Activated CD8-positive, alpha-beta memory T cell treated with anti-CD3 and anti-CD28 coated beads for 4 hours (primary cell): ENCODE measurements around the gene CLMP.

ENCODE experiments used
- DNase-seq, 2 donors: peaks; one replicate each; pipeline ENCODE4 v3.0.0-alpha.2; 2020; ENCODE audit warnings: low read depth in 2 of 2

CLMP gene, protein sequence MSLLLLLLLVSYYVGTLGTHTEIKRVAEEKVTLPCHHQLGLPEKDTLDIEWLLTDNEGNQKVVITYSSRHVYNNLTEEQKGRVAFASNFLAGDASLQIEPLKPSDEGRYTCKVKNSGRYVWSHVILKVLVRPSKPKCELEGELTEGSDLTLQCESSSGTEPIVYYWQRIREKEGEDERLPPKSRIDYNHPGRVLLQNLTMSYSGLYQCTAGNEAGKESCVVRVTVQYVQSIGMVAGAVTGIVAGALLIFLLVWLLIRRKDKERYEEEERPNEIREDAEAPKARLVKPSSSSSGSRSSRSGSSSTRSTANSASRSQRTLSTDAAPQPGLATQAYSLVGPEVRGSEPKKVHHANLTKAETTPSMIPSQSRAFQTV

DNA sequence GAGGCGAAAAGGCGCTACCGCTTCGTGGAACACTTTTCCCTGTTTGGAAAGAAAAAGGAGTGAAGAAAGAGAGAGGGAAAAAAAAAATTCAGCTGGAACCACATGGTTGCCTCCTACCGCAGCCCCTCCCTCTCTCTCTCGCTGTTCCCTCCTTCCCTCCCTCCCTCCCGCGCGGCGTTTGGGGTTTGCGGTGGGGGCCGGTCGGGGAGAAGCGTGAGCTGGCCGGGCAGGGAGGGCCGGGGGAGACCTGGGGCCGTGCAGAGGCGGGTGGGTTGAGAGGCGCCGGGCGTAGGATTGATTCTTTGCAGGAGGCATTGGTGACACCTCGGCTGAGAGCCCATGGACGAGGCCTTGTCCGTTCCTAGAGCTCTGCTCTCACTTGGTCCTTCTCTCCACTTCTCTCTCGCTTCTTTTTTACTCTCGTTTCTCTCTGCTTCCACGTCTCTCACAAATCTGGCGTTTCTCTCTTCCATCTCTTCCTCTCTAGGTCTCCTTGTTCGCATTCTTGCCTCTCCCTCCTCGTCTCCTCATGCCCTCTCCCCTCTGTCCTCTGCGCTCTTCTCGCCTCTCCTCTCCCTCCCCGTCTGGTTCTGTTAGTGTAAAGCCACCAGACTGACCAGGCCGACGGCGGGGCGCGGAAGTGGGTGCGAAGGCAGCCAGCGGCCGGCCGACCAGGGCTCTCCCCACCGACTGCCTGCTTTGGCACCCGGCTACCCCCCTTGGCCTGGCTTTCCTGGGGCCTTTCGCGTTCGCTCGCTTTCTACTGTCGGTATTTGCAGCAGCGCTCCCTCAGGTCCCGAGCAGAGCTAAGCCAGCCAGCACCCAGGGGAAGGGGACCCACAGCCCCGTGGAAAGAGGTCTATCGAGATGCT, at the start of gene CLMP:
CLMP (minus strand) TSS at position 61 of the 872 bp plus-strand sequence. CDS start 308 bp downstream, outside the sequence.
- no peak for DNase-seq

DNA sequence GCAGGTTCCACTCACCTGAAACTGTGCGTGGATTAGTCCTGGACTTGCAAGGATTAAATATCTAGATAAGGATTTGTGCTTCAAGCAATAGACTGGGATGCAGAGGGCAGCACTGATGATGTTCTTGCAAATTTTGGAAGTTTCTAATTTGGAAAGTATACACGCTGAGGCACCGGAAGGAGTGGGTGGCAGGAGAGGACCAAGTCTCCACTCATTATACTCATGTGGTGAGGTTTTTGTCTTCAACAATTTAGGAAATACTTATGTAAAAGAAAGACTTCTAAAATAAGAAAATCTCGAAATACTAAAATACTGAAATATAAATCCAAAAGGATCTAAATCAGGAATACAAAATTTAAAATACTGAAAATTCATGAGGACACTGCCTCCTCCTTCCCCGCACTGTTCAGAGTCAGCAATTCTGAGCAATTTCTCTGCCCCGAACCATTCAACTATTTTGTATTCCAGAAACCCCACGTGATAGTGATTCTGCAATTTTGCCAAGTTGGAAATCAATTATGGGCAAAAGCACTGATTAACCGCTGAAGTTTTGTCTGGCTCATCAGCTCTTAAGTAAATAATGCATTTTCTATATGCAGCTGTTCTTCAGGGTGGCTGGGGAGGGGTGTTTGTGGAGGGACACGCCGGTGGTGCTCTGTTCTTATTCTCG, 47.0 kb upstream of the CLMP start:
- DNase-seq: no peak

DNA sequence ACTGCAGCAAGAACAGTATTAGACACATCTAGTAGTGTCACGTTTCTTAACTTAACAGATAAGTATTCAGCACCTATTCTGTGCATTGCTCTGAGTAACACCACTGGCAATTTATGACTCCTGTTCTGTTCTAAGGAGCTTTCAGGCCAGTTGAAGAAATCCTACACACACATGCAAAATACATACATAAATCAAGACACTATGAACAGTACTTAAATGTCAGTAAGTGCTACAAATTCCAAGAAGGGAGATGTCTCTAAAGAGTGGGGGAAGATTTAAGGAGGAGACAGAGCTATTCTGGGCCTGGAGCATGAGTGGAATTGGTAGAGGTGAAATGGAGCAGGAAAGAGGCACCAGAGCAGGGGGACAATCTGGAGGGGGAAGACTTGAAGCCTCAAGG, 46.2 kb upstream of the CLMP start:
- DNase-seq: no peak

DNA sequence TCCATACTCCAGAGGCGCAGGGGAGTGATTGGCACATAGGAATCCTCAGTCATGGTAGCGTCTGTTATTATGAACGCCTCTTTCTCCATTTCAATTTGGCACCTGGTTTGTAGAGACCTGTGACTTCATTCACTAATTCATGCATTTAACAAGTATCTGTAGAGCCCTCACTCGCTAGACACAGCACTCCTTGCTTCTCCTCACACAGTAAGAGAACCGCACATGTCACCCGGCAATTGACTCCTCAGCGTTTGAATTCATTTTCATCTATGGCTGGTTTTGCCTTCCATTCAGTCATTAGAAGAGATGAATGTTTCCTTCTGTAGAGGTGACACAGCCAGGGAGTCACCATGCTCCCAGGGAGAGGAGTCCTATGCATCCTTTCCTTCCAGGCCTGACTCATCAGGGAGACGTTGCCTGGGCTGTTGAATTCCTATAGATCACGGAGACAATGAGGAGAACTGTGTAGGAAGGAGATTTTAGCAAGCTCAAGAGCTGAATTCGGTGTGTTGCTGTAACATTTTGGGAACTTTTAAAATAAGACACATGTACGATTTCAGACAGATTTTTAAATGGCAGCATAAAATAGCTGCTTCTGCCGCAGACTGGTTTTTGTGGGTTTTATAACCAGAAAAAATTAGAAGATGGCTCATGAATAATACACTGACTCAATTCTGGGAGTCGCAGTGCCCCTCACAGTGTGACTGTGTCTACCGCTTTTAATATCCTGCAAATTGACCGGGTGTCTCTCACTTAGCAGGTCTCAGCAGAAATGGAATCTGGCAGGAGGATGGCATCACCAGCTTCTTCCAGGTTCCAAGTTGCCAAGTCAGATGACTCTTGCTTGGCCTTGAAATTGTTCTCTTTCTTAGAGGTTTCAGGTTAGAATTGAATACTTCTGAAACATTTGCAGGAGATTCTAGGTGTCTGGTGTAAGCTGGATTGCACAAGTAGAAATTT, 44.4 kb upstream of the CLMP start:
- DNase-seq: no peak

DNA sequence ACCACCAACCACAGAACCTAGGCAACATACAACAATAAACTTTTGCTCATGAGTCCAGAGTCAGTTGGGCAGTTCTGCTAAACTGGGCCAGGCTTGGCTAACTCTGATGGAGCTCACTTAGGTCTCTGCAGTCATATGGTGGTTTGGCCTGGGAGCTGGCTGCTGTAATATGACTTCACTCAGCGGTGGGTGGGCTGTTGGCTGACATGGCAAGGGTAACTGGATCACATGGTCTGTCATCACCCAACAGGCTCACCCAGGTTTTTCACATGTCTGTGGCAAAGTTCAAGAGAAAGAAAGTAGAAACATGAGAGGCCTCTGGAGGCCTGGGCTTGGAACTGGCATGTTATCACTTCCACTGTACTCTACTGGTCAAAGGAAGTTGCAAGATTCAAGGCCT, 43.2 kb upstream of the CLMP start:
- DNase-seq: no peak

DNA sequence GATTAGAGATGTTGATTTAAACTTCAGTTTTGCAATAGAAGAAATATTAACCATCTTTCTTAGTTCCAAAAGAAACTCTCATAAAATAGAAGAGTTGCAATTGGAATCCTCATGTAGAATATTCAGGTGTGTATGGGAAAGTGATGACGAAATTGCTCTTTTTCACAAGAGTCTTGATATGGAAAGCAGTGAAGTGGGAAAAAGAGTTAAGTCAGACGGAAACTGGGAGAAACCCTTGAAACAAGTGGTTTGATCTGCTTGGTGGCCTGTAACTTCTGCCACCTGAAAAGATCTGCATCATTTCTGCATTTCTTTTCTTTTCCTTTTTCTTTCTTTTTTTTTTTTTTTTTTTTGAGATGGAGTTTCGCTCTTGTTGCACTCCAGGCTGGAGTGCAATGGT, 41.8 kb upstream of the CLMP start:
- no peak for DNase-seq

DNA sequence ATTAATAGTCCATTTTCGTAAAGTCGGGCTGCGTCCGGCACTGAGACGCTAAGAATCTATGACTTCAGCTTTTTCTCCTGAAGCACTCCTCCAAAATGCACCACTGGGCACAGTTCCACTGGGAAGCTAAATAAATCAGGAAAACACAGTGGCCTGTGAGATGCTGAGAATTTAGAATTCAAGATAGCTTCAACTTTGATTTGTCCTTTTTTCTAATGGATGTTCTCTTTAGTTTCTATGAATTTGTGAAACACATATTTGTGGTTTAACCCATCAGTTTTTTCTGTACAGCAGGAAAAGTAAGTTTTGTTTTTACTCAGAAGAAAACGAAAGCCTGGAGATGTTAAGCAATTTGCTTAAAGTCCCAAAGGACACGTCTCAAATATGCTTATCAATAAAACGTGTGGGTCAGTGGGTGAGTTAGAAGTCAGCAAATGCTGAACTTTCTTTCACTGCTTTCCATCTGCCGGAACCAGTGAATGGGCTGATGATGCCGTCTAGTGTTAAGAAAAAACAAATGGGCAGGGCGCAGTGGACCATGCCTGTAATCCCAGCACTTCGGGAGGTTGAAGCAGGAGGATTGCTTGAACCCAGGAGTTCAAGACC, 40.7 kb upstream of the CLMP start:
- no peak for DNase-seq

DNA sequence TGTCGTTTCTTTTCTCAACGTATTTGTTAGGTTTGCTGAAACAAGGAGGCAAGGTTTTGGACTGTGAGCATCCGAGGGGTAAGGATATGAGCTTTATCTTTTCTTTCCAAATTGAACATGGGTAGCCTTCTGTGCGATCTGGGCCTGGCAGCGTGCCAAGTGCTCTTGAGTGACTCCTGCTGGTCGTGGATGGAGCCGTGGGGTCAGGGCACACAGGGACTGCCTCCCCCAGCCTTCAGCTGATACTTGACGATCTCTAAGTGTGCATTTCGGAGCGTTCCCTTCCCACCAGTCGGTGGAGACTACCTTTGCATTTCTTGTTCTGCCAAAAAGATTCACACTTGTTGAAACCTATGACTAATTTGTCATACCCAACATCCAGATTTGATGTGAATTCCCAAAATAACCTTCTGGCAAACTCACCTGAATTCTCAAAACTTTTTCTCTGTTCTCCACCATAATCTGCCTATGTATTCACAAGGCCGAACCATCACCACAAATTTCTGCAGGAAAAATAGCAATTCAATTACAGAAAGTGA, 40.1 kb upstream of the CLMP start:
- no peak for DNase-seq

DNA sequence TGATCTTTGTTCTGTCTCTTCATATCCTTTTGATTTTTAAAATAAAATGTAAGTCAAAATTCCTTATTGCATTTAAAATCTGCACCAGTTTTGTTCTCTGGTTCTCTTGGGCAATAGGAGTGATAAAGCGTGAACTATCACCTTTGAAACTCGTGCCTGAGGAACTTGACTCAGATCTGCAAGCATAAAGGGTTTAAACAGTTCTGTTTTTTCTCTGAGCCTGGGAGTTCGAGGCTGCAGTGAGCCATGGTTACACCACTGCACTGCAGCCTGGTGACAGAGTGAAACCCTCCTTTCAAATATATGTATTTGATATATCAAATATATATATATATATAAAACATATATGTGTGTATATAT, 38.9 kb upstream of the CLMP start:
- no peak for DNase-seq

DNA sequence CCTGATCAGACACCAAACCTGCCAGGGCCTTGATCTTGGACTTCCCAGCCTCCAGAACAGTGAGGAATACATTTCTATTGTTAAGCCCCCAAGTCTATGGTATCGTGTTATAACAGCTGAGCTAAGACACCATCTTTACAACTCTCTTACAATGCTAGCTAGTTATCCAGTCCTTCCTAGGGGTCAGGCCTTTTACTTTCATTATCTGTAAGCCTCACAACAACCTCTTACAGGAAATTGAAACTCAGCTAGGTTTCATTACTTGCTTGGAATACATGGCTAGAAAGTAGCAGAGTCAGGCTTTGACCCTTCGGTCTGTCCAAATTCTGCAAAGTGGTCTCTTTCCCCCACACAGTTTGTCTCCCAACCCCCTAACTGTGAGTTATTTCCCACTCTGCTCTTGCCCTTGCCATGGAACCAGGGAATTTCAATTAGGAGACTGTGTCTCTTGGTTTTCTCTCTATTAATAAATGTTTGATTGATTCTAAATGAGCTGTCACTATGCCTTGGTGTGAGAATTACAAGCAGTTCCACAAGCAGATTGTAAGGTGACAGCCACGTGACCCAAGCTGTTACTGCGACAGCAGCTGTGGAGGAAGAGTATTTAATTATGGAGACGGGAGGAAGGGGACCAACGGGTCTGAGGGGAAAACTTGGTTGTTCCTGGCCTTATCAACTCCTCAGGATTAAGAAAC, 38.4 kb upstream of the CLMP start:
- no peak for DNase-seq

DNA sequence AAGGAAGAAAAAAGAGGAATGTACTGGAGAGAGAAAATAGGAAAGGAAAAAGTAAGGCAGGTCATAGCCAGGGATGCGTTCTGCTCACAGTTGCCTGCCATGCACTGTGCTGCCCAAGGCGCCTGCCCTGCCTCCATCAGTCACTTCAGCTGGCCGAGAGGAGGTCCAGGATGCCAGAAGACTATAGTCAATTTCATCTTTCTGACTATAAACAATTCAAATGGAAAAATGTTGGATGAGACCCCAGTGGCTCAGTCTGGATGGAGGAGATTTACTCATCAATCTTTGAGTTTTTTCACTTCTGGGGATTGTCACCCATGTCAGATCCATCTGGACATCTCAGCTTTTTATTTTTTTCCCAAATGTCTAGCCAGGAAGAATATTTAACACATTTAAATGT, 36.7 kb upstream of the CLMP start:
- no peak for DNase-seq

DNA sequence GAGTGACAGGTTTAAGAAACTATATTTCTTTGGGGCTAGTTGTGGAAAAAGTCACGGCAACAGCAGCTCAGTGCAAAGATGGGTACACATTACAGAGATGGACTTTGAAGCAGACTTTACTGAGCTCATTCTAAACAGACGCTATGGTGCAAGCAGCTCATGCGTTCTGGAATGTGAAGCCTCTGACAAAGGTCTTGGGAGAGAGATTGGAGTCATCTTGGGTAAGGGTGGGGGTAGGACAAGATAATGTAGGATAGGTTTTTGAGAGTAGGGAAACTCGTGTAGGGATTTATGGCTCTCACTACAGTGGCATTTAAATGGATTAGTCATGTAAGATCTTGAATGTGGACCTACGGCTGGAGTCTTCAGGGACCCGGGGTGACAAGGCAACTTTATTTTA, 36.2 kb upstream of the CLMP start:
- DNase-seq: no peak

DNA sequence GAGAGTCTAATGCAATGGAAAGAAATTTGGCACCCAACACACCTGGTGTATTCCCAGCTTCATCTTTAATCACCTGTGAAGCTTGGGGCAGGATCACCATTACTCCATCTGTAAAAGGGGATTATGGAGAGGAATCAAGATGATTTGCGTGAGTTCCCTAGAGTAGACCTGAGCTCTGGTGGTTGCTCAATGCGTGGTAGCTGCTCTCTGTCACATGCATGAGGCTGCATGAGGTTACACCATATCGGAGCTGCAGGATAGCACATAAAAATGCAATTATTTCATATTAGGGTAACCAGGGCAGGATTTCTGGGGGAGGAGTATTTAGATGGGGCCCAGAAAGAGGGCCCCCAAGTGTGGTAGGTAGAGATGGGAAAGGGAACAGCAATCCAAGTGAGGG, 35.3 kb upstream of the CLMP start:
- no peak for DNase-seq

DNA sequence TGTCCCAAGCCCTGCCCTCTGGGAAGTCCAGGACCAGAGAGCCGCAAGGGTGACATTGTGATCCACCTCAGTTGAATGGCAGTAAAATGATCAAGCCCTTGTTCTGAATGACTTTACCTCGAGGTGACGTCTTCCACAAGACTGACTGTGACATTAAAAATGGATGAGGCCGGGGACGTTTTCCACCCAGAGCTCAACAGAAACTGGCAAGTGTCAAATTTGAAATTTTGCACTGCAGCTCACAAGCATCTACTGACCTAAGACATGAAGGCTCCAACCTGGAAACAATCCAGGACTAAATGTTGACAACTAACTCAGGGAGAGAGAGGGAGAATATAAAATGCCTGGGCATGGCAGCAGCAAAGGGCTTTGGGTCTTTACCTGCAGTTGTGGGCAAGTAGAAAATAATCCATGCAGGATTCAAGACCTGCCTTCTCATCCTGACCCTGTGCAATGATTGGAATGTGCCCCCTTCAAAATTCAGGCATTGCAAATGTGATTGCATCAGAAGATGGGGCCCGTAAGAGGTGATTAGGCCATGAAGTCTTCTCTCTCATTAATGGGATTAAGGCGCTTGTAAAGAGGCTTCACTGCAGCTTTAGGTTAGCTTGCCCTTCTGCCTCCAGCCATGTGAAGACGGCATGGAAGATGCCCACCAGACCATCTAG, 33.6 kb upstream of the CLMP start:
- DNase-seq: no peak

DNA sequence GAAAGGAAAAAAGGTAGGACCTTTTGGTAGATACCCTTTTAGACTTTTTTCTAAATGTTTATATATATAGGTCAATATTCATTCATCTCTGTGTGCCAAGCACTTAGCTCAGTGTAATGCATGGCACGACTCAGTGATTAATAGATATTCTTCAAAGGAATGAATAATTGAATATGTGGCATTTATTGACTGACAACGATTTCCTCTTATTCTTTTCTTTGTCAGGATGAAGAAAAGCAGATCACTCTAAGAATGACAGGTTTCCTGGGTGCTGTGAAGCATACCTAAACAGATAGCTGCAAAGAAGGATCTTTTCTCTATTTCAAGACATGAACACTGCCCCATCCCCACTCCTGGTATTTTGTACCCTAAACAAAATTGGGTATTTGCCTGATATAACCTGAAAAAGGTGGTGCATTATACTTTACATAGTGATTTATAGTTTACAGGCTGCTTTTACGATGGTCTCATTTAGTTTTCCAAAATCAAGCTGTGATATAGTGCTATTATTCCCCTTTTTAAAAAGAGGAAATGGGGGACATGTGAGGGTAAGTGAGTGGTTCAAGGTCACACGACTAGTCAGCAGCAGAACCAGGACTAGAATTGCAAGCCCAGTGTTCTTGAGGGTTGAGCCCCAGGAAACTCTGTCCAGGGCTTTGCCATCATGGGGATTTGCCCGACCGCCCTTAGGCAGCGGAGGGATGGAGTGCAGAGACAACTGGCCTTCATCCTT, 32.9 kb upstream of the CLMP start:
- DNase-seq: no peak

DNA sequence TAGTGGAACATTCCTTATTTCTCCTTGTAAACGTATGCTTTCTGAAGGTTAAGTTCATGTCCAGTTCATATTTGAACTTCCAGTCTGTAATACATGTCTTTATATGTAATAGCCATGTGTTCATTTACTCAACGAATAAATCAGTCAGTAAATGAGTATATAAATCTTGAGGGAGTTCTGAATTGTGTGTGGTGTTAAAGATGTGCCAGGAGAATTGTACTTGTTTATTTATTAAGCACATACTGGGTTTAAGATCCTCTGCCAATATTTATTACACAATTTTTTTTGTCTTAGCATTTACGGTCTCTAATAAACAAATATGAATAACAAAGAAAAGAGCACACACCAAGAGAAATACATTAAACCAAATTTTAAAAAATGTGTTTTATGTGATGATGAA, 26.5 kb upstream of the CLMP start:
- no peak for DNase-seq

DNA sequence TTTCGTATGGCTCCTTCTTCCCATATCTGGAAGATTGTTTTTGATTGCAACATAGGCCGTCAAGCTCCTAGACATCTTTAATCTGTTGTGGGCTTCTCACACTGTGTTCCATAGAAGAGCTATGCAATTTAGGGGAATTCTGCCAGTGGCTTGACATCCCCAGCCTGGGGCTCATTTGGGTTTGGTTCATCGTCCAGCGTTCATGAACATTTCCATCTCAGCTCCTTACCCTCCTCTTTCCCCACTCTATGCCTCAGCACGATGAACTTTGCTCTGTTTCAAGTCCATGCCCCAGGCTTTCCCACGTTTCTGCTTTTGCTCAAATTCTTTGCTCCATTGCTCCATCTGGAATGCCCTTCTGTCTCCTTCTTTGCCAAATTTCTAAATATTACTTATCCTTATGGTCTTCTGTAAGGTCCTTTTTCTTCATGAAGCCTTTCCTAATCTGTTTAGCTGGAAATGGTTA, 26.1 kb upstream of the CLMP start:
- DNase-seq: no peak

DNA sequence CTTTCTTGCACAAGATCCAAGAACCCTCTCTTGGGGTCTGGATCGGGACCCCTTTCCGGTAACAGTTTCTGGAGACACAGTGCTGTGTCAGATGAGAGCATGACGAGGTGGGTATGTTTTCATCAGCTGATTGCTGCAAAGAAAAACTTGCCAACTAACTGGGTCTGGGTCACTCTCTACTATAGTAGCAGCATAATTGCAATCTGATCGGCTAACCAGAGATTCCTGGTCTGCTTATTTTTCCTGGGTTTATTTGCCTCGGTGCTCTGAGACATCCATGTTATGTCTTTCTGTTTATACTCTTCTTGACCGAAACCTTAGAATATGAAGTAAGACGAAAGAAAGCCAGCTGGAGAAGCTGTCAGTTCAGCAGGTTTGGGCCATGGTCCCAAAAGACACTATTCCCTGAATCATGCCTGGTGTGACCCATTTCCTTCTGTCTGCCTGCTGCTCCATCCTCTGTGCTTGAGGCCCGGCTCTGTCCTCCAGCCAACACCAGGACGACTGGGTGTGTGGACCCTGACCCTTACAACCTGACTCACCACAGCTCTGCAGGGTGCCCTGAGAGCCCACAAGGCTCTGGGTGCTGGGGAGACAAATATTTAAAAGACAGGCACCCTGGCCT, 24.1 kb upstream of the CLMP start:
- DNase-seq: no peak
